GM19193 (cell line): ENCODE data around the gene PLA2G15.

Experiments
- POLR2A ChIP-seq: IDR thresholded peaks from 4 replicates; pipeline ENCODE4 v1.6.1; 2011; ENCODE audit not compliant: insufficient read depth, insufficient read length; ENCODE audit errors: extremely low read depth

The PLA2G15 gene

GRCh38 chr16:68289621-68290329 is 44.6 kb downstream of the PLA2G15 start:
- TF ChIP-seq POLR2A = no peak

- no peak for TF ChIP-seq POLR2A
Measured at GRCh38 chr16:68290450-68290849, 45.3 kb downstream of the PLA2G15 start.

- TF ChIP-seq POLR2A = no peak
Measured at GRCh38 chr16:68291227-68291626, 46.1 kb downstream of the PLA2G15 start.

DNA sequence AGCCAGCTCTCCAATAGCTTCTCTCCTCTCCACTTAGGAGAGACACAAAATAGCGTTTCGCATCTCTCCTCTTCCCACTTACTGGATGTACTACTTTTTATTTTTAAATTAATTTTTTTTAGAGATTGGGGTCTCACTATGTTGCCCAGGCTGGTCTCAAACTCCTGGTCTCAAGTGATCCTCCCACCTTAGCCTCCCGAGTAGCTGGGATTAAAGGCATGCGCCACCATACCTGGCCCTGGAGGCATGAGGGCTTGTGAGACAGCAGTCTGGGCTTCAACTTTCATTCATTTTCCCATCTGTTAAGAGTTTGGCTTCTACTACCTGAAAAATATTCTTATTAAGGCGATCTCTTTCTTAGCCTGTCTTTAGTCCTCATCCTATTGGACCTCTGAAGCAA is 47.3 kb downstream of the PLA2G15 start:
- no peak for TF ChIP-seq POLR2A

DNA sequence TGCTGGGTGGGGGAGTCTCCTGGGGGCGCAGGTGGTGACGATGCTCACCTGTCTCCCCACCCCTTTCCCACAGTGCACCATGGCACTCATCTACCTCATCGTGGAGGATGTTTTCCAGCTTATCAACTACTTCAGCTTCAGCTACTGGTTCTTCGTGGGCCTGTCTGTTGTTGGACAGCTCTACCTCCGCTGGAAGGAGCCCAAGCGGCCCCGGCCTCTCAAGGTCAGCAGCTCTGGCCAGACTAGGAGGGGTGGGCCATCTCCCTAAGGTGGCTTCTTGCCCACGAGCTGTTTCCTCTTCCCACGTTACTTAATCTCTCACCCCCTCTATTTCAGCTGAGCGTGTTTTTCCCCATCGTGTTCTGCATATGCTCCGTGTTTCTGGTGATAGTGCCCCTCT is 51.1 kb downstream of the PLA2G15 start:
- TF ChIP-seq POLR2A = no peak

DNA sequence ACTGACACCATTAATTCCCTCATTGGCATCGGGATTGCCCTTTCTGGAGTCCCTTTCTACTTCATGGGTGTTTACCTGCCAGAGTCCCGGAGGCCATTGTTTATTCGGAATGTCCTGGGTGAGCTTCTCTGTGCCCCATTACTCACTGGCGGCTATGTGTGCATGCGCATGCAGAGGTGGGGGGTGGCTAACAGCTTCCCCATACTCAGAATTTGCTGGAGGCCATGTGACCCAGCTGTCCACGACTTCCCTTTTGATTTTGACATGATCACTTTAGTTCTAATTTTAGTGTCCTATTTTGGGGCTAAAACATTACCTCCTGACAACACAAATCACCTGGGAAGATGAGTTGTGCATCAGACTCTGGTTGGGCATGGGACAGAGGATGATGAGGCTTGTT is 51.5 kb downstream of the PLA2G15 start:
- no peak for TF ChIP-seq POLR2A

GRCh38 chr16:68297908-68298307 is 52.7 kb downstream of the PLA2G15 start:
- TF ChIP-seq POLR2A = no peak

GRCh38 chr16:68298312-68298711 is 53.1 kb downstream of the PLA2G15 start:
- no peak for TF ChIP-seq POLR2A

GRCh38 chr16:68298907-68299561 is 53.9 kb downstream of the PLA2G15 start:
- TF ChIP-seq POLR2A = no peak

DNA sequence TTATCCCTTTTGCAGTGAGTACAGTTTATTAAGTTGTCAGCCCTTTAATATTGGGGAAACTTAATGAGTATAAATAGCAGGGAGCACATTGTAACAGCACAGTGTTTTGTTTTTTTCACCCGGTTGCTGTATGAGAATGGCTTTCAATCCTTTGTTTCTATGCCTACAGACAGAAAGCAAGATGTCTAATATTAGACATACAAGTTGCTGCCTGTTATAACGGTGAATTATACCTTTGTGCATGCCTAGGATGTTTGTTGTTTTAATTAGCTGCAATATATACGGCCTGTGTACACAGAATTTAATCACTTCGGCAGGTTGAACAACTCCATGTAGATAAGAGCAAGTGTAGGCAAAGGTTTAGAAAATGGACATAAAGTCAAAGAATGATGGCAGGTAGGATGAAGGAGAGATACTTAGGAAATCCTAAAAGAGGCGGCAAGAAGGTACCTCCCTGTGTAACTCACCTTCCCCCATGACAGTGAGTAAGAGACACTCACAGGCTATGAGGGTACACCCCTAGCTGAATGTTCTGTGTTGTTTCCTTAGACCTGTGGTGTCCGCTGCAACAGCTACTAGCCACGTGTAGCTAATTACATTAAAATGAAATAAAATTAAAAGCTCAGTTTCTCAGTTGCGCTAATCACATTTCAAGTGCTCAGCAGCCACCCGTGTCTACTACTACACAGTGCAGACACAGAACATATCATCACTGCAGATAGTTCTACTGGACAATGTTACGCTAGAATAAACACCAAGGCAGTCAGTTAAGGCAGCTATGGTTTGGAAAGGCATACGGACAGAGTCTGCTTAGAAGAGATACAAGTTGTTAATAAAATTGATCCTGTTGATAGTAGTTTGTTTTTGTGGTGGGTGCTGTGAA is 54.6 kb downstream of the PLA2G15 start:
- TF ChIP-seq POLR2A = no peak

GRCh38 chr16:68300734-68301459 is 55.7 kb downstream of the PLA2G15 start:
- no peak for TF ChIP-seq POLR2A

DNA sequence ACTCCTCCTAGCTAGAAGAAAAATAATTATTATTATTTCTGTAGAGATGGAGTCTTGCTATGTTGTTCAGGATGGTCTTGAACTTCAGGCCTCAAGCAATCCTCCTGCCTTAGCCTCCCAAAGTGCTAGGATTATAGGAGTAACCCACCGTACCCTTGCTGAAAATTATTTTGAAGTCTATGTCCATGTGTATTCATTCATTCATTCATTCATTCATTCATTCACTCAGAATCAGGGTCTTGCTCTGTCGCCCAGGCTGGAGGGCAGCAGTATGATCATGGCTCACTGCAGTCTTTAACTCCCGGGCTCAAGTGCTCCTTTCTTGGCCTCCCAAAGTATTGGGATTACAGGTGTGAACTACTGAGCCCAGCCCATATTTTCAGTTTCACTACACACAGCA is 61.5 kb downstream of the PLA2G15 start:
- TF ChIP-seq POLR2A = no peak

GRCh38 chr16:68309799-68310198 is 64.6 kb downstream of the PLA2G15 start:
- no peak for TF ChIP-seq POLR2A

- TF ChIP-seq POLR2A = no peak
Measured at GRCh38 chr16:68310437-68310773, 65.2 kb downstream of the PLA2G15 start.
